Ishikawa (cell line): ENCODE results near the gene PTPN12.

Source experiments
- CEBPB ChIP-seq: IDR thresholded peaks from 2 replicates; pipeline ENCODE4 v1.6.1; 2012
- CREB1 ChIP-seq: IDR thresholded peaks from 2 replicates; pipeline ENCODE4 v1.6.1; 2012; ENCODE audit warnings: low read depth
- EGR1 ChIP-seq: IDR thresholded peaks from 2 replicates; pipeline ENCODE4 v1.6.1; 2012
- EP300 ChIP-seq: IDR thresholded peaks from 2 replicates; pipeline ENCODE4 v1.6.1; 2012; ENCODE audit warnings: borderline replicate concordance
- FOXM1 ChIP-seq: IDR thresholded peaks from 2 replicates; pipeline ENCODE4 v1.6.1; 2012; ENCODE audit warnings: low read depth, borderline replicate concordance
- NFIC ChIP-seq: IDR thresholded peaks from 2 replicates; pipeline ENCODE4 v1.6.1; 2012
- RAD21 ChIP-seq: IDR thresholded peaks from 2 replicates; pipeline ENCODE4 v1.6.1; 2012; ENCODE audit warnings: low read depth
- TAF1 ChIP-seq: IDR thresholded peaks from 2 replicates; pipeline ENCODE4 v1.6.1; 2012; ENCODE audit warnings: low read depth, mild to moderate bottlenecking
- TEAD4 ChIP-seq: IDR thresholded peaks from 2 replicates; pipeline ENCODE4 v1.6.1; 2012
- YY1 ChIP-seq: IDR thresholded peaks from 2 replicates; pipeline ENCODE4 v1.6.1; 2012; ENCODE audit warnings: low read depth
- ZBTB7A ChIP-seq: IDR thresholded peaks from 2 replicates; pipeline ENCODE4 v1.6.1; 2012; ENCODE audit warnings: low read depth
- TF ChIP-seq, protein P1 (sequence below): IDR thresholded peaks from 2 replicates; pipeline ENCODE4 v1.6.1; 2012; ENCODE audit warnings: low read depth, mild to moderate bottlenecking

GRCh38 chr7:77680266-77680665 is 143.2 kb downstream of the PTPN12 start:
- TF ChIP-seq ZBTB7A (no peak), TEAD4 (no peak), TAF1 (no peak), YY1 (no peak), EGR1 (no peak), FOXM1 (no peak), CEBPB (no peak), EP300 (no peak), CREB1 (no peak), RAD21 (no peak), NFIC (no peak)
- TF ChIP-seq, protein P1, sequence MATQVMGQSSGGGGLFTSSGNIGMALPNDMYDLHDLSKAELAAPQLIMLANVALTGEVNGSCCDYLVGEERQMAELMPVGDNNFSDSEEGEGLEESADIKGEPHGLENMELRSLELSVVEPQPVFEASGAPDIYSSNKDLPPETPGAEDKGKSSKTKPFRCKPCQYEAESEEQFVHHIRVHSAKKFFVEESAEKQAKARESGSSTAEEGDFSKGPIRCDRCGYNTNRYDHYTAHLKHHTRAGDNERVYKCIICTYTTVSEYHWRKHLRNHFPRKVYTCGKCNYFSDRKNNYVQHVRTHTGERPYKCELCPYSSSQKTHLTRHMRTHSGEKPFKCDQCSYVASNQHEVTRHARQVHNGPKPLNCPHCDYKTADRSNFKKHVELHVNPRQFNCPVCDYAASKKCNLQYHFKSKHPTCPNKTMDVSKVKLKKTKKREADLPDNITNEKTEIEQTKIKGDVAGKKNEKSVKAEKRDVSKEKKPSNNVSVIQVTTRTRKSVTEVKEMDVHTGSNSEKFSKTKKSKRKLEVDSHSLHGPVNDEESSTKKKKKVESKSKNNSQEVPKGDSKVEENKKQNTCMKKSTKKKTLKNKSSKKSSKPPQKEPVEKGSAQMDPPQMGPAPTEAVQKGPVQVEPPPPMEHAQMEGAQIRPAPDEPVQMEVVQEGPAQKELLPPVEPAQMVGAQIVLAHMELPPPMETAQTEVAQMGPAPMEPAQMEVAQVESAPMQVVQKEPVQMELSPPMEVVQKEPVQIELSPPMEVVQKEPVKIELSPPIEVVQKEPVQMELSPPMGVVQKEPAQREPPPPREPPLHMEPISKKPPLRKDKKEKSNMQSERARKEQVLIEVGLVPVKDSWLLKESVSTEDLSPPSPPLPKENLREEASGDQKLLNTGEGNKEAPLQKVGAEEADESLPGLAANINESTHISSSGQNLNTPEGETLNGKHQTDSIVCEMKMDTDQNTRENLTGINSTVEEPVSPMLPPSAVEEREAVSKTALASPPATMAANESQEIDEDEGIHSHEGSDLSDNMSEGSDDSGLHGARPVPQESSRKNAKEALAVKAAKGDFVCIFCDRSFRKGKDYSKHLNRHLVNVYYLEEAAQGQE, result no peak
